ENCODE measurements around the gene CBR4. TPM values are rescaled to one million over a fixed set of nuclear protein-coding genes. Genes with fewer than 3 reads are reported as not detected.
"Not testable (repeated sequence)": the region's sequence is repeated elsewhere in the genome, so short reads cannot be mapped to it uniquely, and the experiment has no call there.

CBR4 gene
- total RNA-seq, 2 donors from 2014 or later = 14.5 to 17.1 TPM

- intact Hi-C loops (cut with DNase I) = no loop called here
- ATAC-seq (no peak), DNase-seq (no peak)
Observed at GRCh38 chr4:169000315-169000714, 9.7 kb downstream of the CBR4 start.

GRCh38 chr4:168999809-169000208 is 10.2 kb downstream of the CBR4 start:
- ATAC-seq = no peak
- no peak for DNase-seq
- intact Hi-C loops (cut with DNase I) = loop anchor here in 1 of 2 donors (5.0 to 10.0 kb wide), 2 partner anchors 487 to 565 kb away; no protein-coding TSS in a partner anchor

- no peak for ATAC-seq
- DNase-seq = no peak
- intact Hi-C loops (cut with DNase I) = loop anchor here in 1 of 2 donors (5.0 to 10.0 kb wide), 2 partner anchors 489 to 566 kb away; no protein-coding TSS in a partner anchor
Observed at GRCh38 chr4:168998596-168998995, 11.5 kb downstream of the CBR4 start.

- intact Hi-C loops (cut with DNase I) = loop anchor here in 1 of 2 donors (5.0 to 10.0 kb wide), 2 partner anchors 492 to 569 kb away; no protein-coding TSS in a partner anchor
- ATAC-seq (peak in 1 of 2 donors; percentile 37), DNase-seq (no peak)
Observed at GRCh38 chr4:168995537-168996295, 14.3 kb downstream of the CBR4 start.

GRCh38 chr4:168994958-168995357 is 15.1 kb downstream of the CBR4 start:
- intact Hi-C loops (cut with DNase I) = loop anchor here in 1 of 2 donors (5.0 to 10.0 kb wide), 2 partner anchors 492 to 570 kb away; no protein-coding TSS in a partner anchor
- ATAC-seq = no peak
- no peak for DNase-seq

- ATAC-seq (peak in 1 of 2 donors; percentile 55), DNase-seq (no peak)
- intact Hi-C loops (cut with DNase I) = loop anchor here in 1 of 2 donors (10.0 kb wide), 1 partner anchor 571 kb away; no protein-coding TSS in a partner anchor
Observed at GRCh38 chr4:168993714-168994510, 16.1 kb downstream of the CBR4 start.

- ATAC-seq, DNase-seq: not testable (repeated sequence)
- intact Hi-C loops (cut with DNase I) = loop anchor here in 1 of 2 donors (10.0 kb wide), 1 partner anchor 572 kb away; no protein-coding TSS in a partner anchor
Observed at GRCh38 chr4:168992952-168993482, 17.0 kb downstream of the CBR4 start.

- intact Hi-C loops (cut with DNase I) = no loop called here
- DNase-seq = no peak
- no peak for ATAC-seq
Observed at GRCh38 chr4:168981942-168982341, 28.1 kb downstream of the CBR4 start.

- intact Hi-C loops (cut with DNase I) = no loop called here
- no peak for ATAC-seq
- DNase-seq = no peak
Observed at GRCh38 chr4:168981460-168981859, 28.6 kb downstream of the CBR4 start.

GRCh38 chr4:168979338-168979737 is 30.7 kb downstream of the CBR4 start:
- intact Hi-C loops (cut with DNase I) = no loop called here
- ATAC-seq = no peak
- DNase-seq = no peak

- ATAC-seq (no peak), DNase-seq (no peak)
- intact Hi-C loops (cut with DNase I) = no loop called here
Observed at GRCh38 chr4:168978001-168978700, 31.9 kb downstream of the CBR4 start.

- intact Hi-C loops (cut with DNase I) = no loop called here
- ATAC-seq (no peak), DNase-seq (no peak)
Observed at GRCh38 chr4:168972596-168972995, 37.5 kb downstream of the CBR4 start.

- no peak for DNase-seq
- intact Hi-C loops (cut with DNase I) = no loop called here
- no peak for ATAC-seq
Observed at GRCh38 chr4:168960716-168961115, 49.3 kb downstream of the CBR4 start.

- no peak for ATAC-seq
- intact Hi-C loops (cut with DNase I) = no loop called here
Observed at GRCh38 chr4:168955674-168956073, 54.4 kb downstream of the CBR4 start.

GRCh38 chr4:168952821-168953246 is 57.2 kb downstream of the CBR4 start:
- intact Hi-C loops (cut with DNase I); DNase-seq; ATAC-seq: not testable (repeated sequence)

More at GRCh38 chr4:168955674-168956073, 54.4 kb downstream of the CBR4 start:
- DNase-seq = no peak

- ATAC-seq (no peak), DNase-seq (no peak)
- intact Hi-C loops (cut with DNase I) = no loop called here
Observed at GRCh38 chr4:168945291-168945690, 64.8 kb downstream of the CBR4 start.

GRCh38 chr4:168942985-168943384 is 67.1 kb downstream of the CBR4 start:
- intact Hi-C loops (cut with DNase I) = no loop called here

More at GRCh38 chr4:168942985-168943384, 67.1 kb downstream of the CBR4 start:
- ATAC-seq (no peak), DNase-seq (no peak)
